AG08396 (cell line): ENCODE measurements around the gene CIDEA.

Source experiments
- DNase-seq: peaks from one replicate; pipeline ENCODE4 v3.0.0; 2012; ENCODE audit warnings: low spot score, mixed read lengths

The CIDEA gene

GRCh38 chr18:12318857-12319256, 64.7 kb downstream of the CIDEA start:
- no peak for DNase-seq

- DNase-seq = no peak
Observed at GRCh38 chr18:12321333-12321732, 67.2 kb downstream of the CIDEA start.

- no peak for DNase-seq
Observed at GRCh38 chr18:12324991-12325725, 71.0 kb downstream of the CIDEA start.

- DNase-seq = no peak
Observed at GRCh38 chr18:12325726-12326245, 71.6 kb downstream of the CIDEA start.

GRCh38 chr18:12326711-12327460, 72.7 kb downstream of the CIDEA start:
- no peak for DNase-seq
